Astrocyte of the spinal cord (primary cell): ENCODE measurements around the gene TSPAN11.

Source experiments
- DNase-seq: peaks from one replicate; pipeline ENCODE4 v3.0.0; 2011; ENCODE audit warnings: low read depth, low spot score
- H3K4me3 ChIP-seq: 2 replicates; pipeline ENCODE4 v1.5.1; 2011; ENCODE audit warnings: low read depth, mild to moderate bottlenecking, low read length, moderate library complexity
- CTCF ChIP-seq: IDR thresholded peaks from 2 replicates; pipeline ENCODE4 v1.5.1; 2012; ENCODE audit warnings: low read depth, mild to moderate bottlenecking, low read length, inconsistent platforms
- in situ Hi-C: cut with HindIII; loops from 2 replicates; pipeline ENCODE4 v1.10.0; 2017; ENCODE audit warnings: low sequenced_read_pairs

Gene TSPAN11

DNA sequence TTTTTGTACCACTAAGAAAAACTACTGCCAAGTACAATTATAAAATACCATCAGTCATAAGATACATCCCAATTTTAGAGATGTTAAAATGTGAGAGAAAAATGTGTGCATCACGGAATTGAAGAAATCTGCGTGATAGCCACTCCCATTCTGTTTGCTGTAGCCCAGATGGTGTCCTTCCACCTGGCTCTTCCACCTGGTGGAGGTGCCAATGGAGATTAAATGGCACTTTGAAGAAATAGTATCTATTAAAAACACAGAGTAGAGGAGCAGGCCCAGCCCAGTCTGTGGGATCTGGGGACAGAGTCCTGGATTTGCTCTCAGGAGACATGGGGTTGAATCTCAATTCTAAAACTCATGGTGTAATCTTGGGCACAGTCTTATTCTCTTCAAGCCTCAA, 35.5 kb downstream of the TSPAN11 start:
- TF ChIP-seq CTCF, result no peak

DNA sequence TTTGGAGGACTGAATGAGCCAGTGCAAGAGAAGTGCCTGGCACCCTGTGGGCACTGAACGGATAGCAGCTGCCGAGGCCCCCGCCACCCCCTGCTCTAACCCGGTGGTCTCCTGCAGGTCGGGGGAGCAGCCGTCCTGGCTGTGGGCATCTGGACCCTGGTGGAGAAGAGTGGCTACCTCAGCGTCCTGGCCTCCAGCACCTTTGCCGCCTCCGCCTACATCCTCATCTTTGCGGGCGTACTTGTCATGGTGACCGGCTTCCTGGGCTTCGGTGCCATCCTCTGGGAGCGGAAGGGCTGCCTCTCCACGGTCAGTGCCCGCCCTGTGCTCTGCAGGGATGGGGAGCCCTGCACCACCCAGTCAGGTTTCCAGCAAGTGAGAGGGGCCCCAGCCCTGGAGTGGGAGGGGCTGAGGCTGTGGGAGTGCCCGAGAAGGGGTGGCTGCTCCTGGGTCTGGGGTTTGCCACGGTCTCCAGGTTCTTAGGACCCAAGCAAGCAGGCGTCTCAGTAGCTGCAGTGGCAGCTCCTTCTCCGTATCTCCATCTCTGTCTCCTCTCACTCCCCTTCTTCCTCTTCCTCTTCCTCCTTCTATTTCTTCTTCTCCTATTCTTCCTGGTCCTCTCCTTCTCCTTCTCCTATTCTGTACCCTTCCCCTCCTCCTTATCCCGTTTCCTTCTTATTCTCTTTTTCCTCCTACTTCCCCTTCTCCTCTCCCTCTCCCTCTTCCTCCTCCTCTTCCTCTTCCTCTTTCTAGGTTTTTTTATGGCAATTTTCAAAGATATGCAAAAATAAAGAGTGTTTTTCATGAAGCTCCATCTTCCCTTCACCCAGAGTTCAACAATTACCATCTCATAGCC, 37.4 kb downstream of the TSPAN11 start:
- no peak for TF ChIP-seq CTCF
- DNase-seq, result no peak
- in situ Hi-C loops, result no loop called here
- no peak overlapping the region for H3K4me3 ChIP-seq

More for the DNA sequence above, 35.5 kb downstream of the TSPAN11 start:
- no peak overlapping the region for H3K4me3 ChIP-seq
- DNase-seq, result no peak
- in situ Hi-C loops, result no loop called here

DNA sequence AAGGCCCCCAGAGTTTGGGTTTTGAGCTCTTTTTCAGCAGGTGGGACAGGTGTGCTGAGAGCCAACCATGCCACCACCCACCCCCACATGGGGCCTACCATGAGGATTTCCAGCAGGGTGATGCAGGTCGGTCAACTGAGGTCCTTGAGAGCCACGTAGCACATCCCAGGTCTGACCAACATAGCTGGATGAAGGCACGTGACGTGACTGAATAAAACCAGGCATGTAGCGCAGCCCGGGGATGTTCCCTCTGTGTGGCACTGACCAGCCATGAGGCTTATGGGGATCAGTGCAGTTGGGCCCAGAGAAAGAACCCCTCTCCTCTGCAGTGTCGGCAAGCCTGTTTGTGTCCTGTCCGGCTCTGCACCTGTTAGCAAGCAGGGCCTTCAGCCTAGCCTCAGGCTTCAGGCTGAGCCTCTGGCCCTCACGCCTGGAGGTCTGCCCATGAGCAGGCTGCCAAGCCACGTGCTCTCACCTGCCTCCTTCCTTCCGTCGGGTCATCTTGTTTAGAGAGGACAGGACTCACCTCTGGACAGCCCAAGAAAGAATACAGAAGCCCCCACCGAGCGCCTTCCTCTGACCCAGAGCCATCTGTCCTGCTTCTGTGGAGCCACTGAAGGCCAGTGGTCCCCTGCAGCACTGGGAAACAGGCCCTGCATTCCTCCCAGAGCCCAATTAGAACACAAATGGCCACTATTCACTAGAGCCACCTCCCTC, 38.5 kb downstream of the TSPAN11 start:
- no peak for DNase-seq
- TF ChIP-seq CTCF, result no peak
- no peak overlapping the region for H3K4me3 ChIP-seq
- in situ Hi-C loops, result no loop called here

DNA sequence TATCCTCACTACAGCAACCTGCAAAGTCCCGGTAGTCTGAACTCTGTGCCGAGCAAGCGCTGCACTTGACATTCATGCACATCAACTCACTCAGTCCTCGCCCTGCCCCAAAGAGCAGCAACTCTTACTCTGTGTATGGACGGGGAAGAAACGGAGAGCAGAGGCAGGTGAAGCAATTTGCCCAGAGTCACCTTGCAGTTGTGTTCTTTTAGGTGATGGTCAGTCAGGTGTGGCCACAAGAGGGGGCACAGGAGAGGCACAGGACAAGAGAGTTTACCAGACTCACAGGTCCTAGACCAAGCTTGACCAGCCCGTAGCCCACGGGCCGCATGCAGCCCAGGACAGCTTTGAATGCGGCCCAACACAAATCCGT, 39.1 kb downstream of the TSPAN11 start:
- no peak for DNase-seq
- TF ChIP-seq CTCF, result peak; percentile 23
- in situ Hi-C loops, result no loop called here
- H3K4me3 ChIP-seq, result no peak overlapping the region

- no peak overlapping the region for H3K4me3 ChIP-seq
- no peak for DNase-seq
- TF ChIP-seq CTCF, result no peak
- in situ Hi-C loops, result no loop called here
Observed at GRCh38 chr12:30967026-30967425, 40.5 kb downstream of the TSPAN11 start.

DNA sequence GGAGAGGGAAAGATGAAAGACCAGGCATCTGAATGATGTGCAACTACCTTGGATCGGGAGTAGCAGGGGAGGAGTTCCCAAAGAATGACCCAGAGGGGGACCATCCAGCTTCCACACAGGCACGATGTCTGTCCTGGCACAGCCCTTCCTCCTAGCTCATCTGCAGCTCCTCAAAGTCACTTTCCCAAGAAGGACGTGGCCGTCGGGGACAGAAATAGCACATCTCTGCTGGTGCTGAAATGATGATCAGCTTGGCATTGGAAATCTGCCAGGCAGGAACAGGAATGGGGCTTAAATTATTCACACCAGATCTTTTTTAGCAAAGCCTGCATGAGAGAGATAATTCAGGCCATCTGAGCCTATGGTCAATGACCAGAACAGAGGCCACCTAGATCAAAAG, 41.7 kb downstream of the TSPAN11 start:
- no peak for TF ChIP-seq CTCF
- in situ Hi-C loops, result no loop called here
- no peak overlapping the region for H3K4me3 ChIP-seq
- DNase-seq, result no peak
